T-helper 17 cell (primary cell): ENCODE data around the gene SCYGR8. TPM values are rescaled to one million over a fixed set of nuclear protein-coding genes. Genes with fewer than 3 reads are reported as not detected.
"Not testable (repeated sequence)": the region's sequence is repeated elsewhere in the genome, so short reads cannot be mapped to it uniquely, and the experiment has no call there.

Experiments
- ATAC-seq: fragments of 150-1000 bp; cut with Tn5 transposase; 2 replicates; pipeline ENCODE4 v1.10.0; 2021; ENCODE audit warnings: mild to moderate bottlenecking, moderate library complexity
- DNase-seq, 3 donors: peaks; one replicate each; pipeline versions ENCODE4 v3.0.0 to v3.0.0-alpha.2; 2020 to 2021
- H3K9me3 ChIP-seq: one replicate; pipeline ENCODE4 v1.7.0; 2013; ENCODE audit warnings: low read length, mild to moderate bottlenecking; ENCODE audit not compliant: control insufficient read depth, poor library complexity, severe bottlenecking
- H3K27ac Mint-ChIP-seq: one replicate; pipeline ENCODE4 v1.8.0; 2022; ENCODE audit warnings: mild to moderate bottlenecking, moderate library complexity, mixed read lengths
- H3K27me3 Mint-ChIP-seq: one replicate; pipeline ENCODE4 v1.8.0; 2022; ENCODE audit warnings: mixed read lengths
- H3K36me3 Mint-ChIP-seq: one replicate; pipeline ENCODE4 v1.8.0; 2022; ENCODE audit warnings: low read depth, mixed read lengths
- H3K4me1 Mint-ChIP-seq: one replicate; pipeline ENCODE4 v1.8.0; 2022; ENCODE audit warnings: mild to moderate bottlenecking, mixed read lengths
- H3K4me3 Mint-ChIP-seq: one replicate; pipeline ENCODE4 v1.8.0; 2022; ENCODE audit warnings: mild to moderate bottlenecking, moderate library complexity, mixed read lengths
- total RNA-seq, 4 donors: library from RNA in 2 of 4; stranded (reverse) in 2 of 4; gene quantifications; one replicate each; pipeline ENCODE4 v1.2.3 and lab custom pipeline; 2022 to 2026

Gene SCYGR8
- total RNA-seq, 2 donors from 2014 or later, result not detected

DNA sequence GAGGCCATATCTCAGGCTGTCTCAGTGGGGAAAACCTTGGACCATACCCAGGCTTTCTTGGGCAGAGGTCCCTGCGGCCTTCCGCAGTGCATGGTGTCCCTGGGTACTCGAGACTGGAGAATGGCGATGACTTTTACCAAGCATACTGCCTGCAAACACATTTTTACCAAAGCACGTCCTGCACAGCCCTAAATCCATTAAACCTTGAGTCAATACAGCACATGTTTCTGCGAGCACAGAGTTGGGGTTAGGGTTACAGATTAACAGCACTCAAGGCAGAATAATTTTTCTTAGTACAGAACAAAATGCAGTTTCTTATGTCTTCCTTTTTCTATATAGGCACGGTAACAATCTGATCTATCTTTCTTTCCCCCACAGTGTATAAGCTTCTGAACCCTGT is 22.9 kb upstream of the SCYGR8 start:
- not testable (repeated sequence) for H3K9me3 ChIP-seq, ATAC-seq, H3K27ac Mint-ChIP-seq, H3K36me3 Mint-ChIP-seq, H3K4me1 Mint-ChIP-seq, DNase-seq, H3K4me3 Mint-ChIP-seq
- H3K27me3 Mint-ChIP-seq, result peaks cover 32% of the 10 kb centered on the region

DNA sequence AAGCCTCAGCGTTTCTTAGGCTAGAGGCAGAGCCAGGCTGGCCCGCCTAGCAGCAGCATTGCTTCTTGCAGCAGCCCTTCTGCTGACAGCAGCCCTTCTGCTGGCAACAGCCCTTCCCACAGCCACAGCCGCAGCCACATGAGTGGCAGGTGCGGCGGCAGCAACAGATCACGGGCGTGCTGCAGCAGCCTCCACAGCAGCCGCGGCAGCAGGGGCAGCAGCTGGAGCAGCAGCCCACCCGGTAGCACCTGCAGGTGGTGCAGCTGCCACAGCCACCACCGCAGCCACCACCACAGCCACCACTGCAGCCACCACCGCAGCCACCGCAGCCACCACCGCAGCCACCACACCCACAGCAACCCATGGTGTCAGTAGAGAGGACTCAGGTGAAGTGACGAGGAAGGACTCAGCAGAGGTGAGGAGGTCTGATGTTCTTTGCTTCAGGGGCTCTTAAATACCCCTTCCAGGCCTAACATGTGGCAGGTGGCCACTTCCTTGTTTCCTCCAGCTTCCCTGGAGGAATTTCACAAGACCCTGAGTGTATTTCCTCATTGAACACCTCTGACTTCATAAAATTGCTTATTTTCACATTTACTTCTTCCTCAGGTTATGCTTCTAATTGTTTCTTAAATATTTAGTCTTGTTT is 21.2 kb upstream of the SCYGR8 start, which contains the start of gene SCYGR6:
Gene SCYGR6 (minus strand): TSS at position 364 of the 646 bp plus-strand sequence. CDS start 0 bp downstream, at position 364.
- H3K4me1 Mint-ChIP-seq, result peaks cover 2% of the 10 kb centered on the region
- no peak within 1 kb of the TSS for H3K4me3 Mint-ChIP-seq
- no peak for ATAC-seq
- no peaks in the 10 kb centered on the region for H3K9me3 ChIP-seq
- peaks cover 43% of the 10 kb centered on the region for H3K27me3 Mint-ChIP-seq
- H3K27ac Mint-ChIP-seq, result no peak within 1 kb of the TSS
- no peak for DNase-seq
- peaks cover 2% of the 10 kb centered on the region for H3K36me3 Mint-ChIP-seq

DNA sequence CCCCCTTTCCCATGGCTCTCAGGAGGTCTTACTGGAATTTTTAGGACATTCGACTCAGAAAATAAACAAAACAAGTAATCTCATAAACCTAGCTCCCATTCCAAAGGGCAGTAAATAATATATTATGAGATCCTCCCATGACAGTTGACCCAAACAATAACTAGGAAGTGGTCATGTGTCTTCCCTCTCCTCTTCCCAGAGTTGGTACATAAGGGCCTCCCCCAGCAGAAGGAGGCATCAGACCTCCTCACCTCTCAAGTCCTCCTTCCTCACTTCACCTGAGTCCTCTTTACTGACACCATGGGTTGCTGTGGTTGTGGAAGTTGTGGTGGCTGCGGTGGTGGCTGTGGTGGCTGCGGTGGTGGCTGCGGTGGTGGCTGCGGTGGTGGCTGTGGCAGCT is 17.7 kb upstream of the SCYGR8 start, which contains the start of gene SCYGR7:
Gene SCYGR7 (plus strand): TSS at position 301 of the 400 bp plus-strand sequence. CDS start 0 bp downstream, at position 301.
- H3K4me3 Mint-ChIP-seq, result no peak within 1 kb of the TSS
- peaks cover 2% of the 10 kb centered on the region for H3K36me3 Mint-ChIP-seq
- ATAC-seq (no peak), DNase-seq (no peak)
- peaks cover 42% of the 10 kb centered on the region for H3K27me3 Mint-ChIP-seq
- H3K9me3 ChIP-seq, result no peaks in the 10 kb centered on the region
- H3K27ac Mint-ChIP-seq, result no peak within 1 kb of the TSS
- no peaks in the 10 kb centered on the region for H3K4me1 Mint-ChIP-seq

DNA sequence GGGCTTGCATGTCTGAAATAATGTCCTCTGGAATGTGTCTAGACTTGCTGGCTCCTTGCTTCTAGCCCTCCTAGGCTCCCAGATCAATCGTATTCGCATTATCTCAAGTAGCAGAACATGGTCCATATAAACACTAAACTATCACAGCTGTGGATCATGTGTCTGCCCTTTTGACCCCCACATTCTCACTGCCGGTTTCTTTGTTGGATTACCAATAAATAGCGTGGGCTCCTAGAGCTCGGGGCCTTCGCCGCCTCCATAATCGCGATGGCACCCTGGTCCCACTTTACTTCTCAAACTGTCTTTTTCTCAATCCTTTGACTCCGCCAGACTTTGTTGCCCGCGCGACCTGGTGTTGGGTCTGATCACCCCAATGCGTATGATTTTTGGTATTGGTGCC is 6.3 kb upstream of the SCYGR8 start:
- DNase-seq (no peak), ATAC-seq (no peak)
- Mint-ChIP-seq H3K27me3 (peaks cover 26% of the 10 kb centered on the region), H3K4me1 (peaks cover 3% of the 10 kb centered on the region), H3K36me3 (peaks cover 4% of the 10 kb centered on the region), H3K27ac (no peak overlapping the region), H3K4me3 (no peak overlapping the region)
- H3K9me3 ChIP-seq, result no peaks in the 10 kb centered on the region

DNA sequence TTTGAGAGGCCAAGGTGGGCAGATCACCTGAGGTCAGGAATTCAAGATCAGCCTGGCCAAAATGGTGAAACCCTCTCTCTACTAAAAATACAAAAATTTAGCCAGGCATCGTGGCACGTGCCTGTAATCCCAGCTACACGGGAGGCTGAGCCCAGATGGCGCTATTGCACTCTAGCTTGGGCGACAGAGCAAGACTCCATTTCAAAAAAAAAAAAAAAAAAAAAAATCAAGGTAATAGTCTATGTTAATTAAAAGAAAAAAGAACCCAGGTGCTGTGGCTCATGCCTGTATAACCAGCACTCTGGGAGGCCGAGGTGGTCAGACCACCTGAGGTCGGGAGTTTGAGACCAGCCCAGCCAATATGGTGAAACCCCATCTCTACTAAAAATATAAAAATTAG is 5.0 kb upstream of the SCYGR8 start:
- not testable (repeated sequence) for H3K9me3 ChIP-seq, H3K4me3 Mint-ChIP-seq, H3K36me3 Mint-ChIP-seq, ATAC-seq, H3K4me1 Mint-ChIP-seq, H3K27ac Mint-ChIP-seq
- peaks cover 16% of the 10 kb centered on the region for H3K27me3 Mint-ChIP-seq
- peak in 1 of 3 donors; percentile 18 for DNase-seq

GRCh38 chr2:227748079-227748478 is 2.4 kb downstream of the SCYGR8 start:
- H3K9me3 ChIP-seq, result no peaks in the 10 kb centered on the region
- ATAC-seq, result no peak
- peaks cover 5% of the 10 kb centered on the region for H3K36me3 Mint-ChIP-seq
- no peak for DNase-seq
- no peak overlapping the region for H3K4me3 Mint-ChIP-seq
- H3K4me1 Mint-ChIP-seq, result peaks cover 5% of the 10 kb centered on the region
- no peak overlapping the region for H3K27ac Mint-ChIP-seq
- H3K27me3 Mint-ChIP-seq, result peaks cover 6% of the 10 kb centered on the region

GRCh38 chr2:227756261-227756660 is 10.6 kb downstream of the SCYGR8 start:
- H3K4me3 Mint-ChIP-seq, ATAC-seq, H3K9me3 ChIP-seq, H3K36me3 Mint-ChIP-seq, DNase-seq, H3K4me1 Mint-ChIP-seq, H3K27ac Mint-ChIP-seq: not testable (repeated sequence)
- H3K27me3 Mint-ChIP-seq, result peaks cover 15% of the 10 kb centered on the region

DNA sequence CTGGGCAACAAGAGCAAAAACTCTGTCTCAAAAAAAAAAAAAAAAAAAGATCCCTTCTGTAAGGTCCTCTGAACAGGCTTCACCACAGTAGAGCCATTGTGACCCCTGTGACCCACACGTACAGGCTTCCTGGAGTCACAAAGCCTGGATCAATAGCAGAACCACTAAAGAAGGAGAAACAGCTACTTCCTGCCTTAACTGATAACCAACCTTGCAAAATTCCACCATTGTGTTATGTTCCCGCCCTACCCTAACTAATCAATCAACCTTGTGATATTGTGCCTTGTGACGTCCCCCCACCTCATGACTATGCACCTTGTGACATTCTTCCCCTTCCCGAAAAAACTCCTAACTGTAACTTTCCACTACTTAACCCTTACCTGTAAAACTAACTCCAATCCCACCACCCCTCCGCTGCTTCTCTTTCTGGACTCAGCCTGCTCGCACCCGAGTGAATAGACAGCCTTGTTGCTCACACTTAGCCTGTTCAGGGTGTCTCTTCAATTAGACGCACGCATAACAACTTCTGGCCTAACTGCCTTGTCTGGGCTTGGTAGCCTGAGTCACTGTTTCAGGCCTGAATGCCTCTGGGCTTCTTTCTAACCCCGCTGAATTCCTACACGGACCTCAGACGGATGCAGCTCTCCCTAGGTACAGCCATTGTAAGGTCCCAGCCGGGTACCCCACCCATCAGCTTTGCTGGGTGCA is 13.9 kb downstream of the SCYGR8 start:
- Mint-ChIP-seq H3K27me3 (peaks cover 20% of the 10 kb centered on the region), H3K4me1 (peaks cover 3% of the 10 kb centered on the region), H3K36me3 (peaks cover 3% of the 10 kb centered on the region), H3K27ac (no peak overlapping the region), H3K4me3 (no peak overlapping the region)
- H3K9me3 ChIP-seq, result no peaks in the 10 kb centered on the region
- no peak for DNase-seq
- ATAC-seq, result no peak

- Mint-ChIP-seq H3K27me3 (peaks cover 17% of the 10 kb centered on the region), H3K4me1 (peaks cover 8% of the 10 kb centered on the region), H3K36me3 (peaks cover 5% of the 10 kb centered on the region), H3K27ac (no peak overlapping the region), H3K4me3 (peak overlapping the region; percentile 12)
- no peaks in the 10 kb centered on the region for H3K9me3 ChIP-seq
- DNase-seq, result no peak
- ATAC-seq, result no peak
Measured at GRCh38 chr2:227761740-227762476, 16.2 kb downstream of the SCYGR8 start.

- Mint-ChIP-seq H3K4me3 (no peak overlapping the region), H3K4me1 (peaks cover 5% of the 10 kb centered on the region), H3K27me3 (peaks cover 10% of the 10 kb centered on the region), H3K27ac (peak overlapping the region; percentile 95), H3K36me3 (peaks cover 3% of the 10 kb centered on the region)
- H3K9me3 ChIP-seq, result no peaks in the 10 kb centered on the region
- no peak for DNase-seq
- no peak for ATAC-seq
Measured at GRCh38 chr2:227765788-227766372, 20.2 kb downstream of the SCYGR8 start.

DNA sequence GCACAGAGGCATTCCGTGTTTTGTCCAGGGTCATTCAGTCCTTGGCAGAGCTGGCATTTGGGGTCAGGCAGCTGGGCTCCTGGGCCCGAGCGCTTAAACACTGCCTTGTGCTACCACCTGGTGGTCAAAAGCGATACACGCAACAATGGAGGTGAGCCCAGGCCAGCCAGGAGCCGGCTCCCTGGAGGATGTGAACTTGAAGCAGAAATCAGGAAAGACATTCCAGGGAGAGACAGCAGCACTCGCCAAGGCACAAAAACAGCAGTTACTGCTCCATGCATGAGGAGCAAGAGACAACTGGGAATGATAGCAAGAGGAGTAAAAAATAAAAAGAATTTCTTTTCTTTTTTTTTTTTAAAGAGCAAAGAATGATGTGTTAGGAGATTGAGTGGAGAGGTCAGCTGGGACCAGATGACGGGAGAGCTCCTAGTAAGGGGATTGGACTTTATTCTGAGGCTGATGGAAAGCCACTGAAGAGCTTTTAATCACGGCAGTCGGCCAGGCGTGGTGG is 20.7 kb downstream of the SCYGR8 start:
- H3K27ac Mint-ChIP-seq, result peak overlapping the region; percentile 95

GRCh38 chr2:227767830-227768229 is 22.1 kb downstream of the SCYGR8 start:
- no peaks in the 10 kb centered on the region for H3K9me3 ChIP-seq

More for the DNA sequence above, 20.7 kb downstream of the SCYGR8 start:
- ATAC-seq (peak; percentile 93), DNase-seq (peak; percentile 33 to 56 (median 34))
- Mint-ChIP-seq H3K27me3 (peaks cover 10% of the 10 kb centered on the region), H3K4me3 (peak overlapping the region; percentile 60), H3K4me1 (peaks cover 5% of the 10 kb centered on the region), H3K36me3 (peaks cover 2% of the 10 kb centered on the region)
- H3K9me3 ChIP-seq, result no peaks in the 10 kb centered on the region

More at GRCh38 chr2:227767830-227768229, 22.1 kb downstream of the SCYGR8 start:
- Mint-ChIP-seq H3K36me3 (peaks cover 2% of the 10 kb centered on the region), H3K4me1 (peaks cover 5% of the 10 kb centered on the region), H3K4me3 (no peak overlapping the region), H3K27me3 (peaks cover 5% of the 10 kb centered on the region), H3K27ac (no peak overlapping the region)
- ATAC-seq, result no peak
- peak in 1 of 3 donors; percentile 5 for DNase-seq
